PFSK-1 (cell line): Measurements from ENCODE around the gene NUCB1.
A peak's percentile ranks its signal among the peaks of the same experiment; 100 is the strongest.

Source experiments
- POLR2AphosphoS5 ChIP-seq: IDR thresholded peaks from 2 replicates; pipeline ENCODE4 v1.6.1; 2012; ENCODE audit warnings: low read depth, mild to moderate bottlenecking, control low read depth, low read length, moderate library complexity
- SIN3A ChIP-seq: IDR thresholded peaks from 2 replicates; pipeline ENCODE4 v1.6.1; 2012; ENCODE audit warnings: mild to moderate bottlenecking, low read length, moderate library complexity, borderline replicate concordance; ENCODE audit not compliant: insufficient read depth

GRCh38 chr19:48962029-48962848, 62.1 kb downstream of the NUCB1 start:
- TF ChIP-seq SIN3A: no peak
- TF ChIP-seq POLR2AphosphoS5: peak; percentile 28
